Measurements from ENCODE around the gene MKI67.
"Not testable (repeated sequence)": the region's sequence is repeated elsewhere in the genome, so short reads cannot be mapped to it uniquely, and the experiment has no call there.

MKI67 gene

DNA sequence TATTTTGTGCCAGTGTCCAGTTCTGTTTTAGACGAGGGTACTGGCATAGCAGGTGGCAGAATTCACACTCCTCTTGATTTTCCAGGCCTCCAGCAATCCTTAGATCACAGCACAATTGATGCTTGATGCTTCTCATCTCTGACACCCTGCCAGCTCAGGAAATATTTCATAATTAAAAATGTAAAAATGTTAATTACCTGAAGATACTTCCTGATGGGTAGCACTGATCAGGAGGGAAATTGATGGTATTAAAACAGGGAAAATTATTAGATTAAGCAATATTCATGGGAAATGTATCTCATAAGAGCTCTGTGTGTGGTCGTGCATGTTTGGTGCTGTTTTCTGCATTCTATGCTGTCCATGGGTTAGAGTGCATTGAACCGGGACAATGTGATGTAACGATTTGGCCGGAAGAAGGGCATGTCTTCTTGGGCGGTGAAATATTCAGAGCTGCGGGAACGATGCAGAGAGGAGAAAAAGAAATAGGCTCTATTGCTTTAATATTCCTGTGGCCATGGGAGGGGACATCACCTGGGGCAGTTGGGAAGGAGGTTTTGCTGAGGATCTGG is 43.7 kb upstream of the MKI67 start:
- Histone ChIP-seq H3K27ac (no peak overlapping the region), H3K4me2 (ENCODE audit: low read length) (no peak overlapping the region), H3K4me3 (ENCODE audit: low read depth, low read length) (no peak overlapping the region)

DNA sequence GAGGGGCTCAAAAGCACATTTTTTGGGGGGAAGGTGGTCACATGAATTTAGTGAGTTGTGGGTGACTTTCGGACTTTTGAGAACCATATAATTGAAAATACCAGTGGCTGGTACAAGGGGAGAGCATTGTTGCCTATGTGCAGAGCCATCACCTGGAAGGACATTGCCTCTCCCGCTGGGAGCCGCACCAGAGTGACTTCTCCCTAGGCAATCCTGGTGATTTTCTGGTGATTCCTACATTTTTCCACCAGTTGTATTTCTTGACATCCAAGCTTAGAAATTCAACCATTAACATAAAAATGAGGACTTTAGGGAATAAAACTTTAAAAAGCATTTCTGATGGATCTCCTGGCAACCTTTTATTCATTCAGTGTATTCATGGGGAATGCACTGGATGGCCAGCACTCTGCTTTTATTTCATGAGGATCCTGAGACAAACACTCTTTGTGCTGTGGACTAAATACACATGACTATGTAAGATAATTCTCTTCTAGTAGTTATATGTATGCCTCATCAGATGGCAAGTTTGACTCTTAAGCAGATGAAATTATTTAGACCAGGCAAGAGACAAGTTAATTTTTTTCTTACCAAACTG is 41.8 kb upstream of the MKI67 start:
- Histone ChIP-seq H2AFZ (no peak overlapping the region), H3K9me3 (ENCODE audit: control insufficient read depth, low read length) (no peaks in the 10 kb centered on the region), H3K27me3 (ENCODE audit: control insufficient read depth, insufficient read depth, low read length) (no peaks in the 10 kb centered on the region), H3K4me3 (ENCODE audit: low read depth, low read length) (no peak overlapping the region), H3K79me2 (no peaks in the 10 kb centered on the region), H3K4me1 (no peaks in the 10 kb centered on the region), H3K36me3 (ENCODE audit: control insufficient read depth, insufficient read depth, low read length) (no peaks in the 10 kb centered on the region), H3K9ac (no peak overlapping the region), H3K4me2 (ENCODE audit: low read length) (no peak overlapping the region), H3K27ac (no peak overlapping the region)
- TF ChIP-seq, protein P1, sequence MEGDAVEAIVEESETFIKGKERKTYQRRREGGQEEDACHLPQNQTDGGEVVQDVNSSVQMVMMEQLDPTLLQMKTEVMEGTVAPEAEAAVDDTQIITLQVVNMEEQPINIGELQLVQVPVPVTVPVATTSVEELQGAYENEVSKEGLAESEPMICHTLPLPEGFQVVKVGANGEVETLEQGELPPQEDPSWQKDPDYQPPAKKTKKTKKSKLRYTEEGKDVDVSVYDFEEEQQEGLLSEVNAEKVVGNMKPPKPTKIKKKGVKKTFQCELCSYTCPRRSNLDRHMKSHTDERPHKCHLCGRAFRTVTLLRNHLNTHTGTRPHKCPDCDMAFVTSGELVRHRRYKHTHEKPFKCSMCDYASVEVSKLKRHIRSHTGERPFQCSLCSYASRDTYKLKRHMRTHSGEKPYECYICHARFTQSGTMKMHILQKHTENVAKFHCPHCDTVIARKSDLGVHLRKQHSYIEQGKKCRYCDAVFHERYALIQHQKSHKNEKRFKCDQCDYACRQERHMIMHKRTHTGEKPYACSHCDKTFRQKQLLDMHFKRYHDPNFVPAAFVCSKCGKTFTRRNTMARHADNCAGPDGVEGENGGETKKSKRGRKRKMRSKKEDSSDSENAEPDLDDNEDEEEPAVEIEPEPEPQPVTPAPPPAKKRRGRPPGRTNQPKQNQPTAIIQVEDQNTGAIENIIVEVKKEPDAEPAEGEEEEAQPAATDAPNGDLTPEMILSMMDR (IDR thresholded peaks at IDR 0.05) = no peak

More for the DNA sequence above, 43.7 kb upstream of the MKI67 start:
- Histone ChIP-seq H3K4me1 (no peaks in the 10 kb centered on the region), H3K79me2 (no peaks in the 10 kb centered on the region), H2AFZ (no peak overlapping the region), H3K9ac (no peak overlapping the region), H3K27me3 (ENCODE audit: control insufficient read depth, insufficient read depth, low read length) (no peaks in the 10 kb centered on the region), H3K9me3 (ENCODE audit: control insufficient read depth, low read length) (no peaks in the 10 kb centered on the region), H3K36me3 (ENCODE audit: control insufficient read depth, insufficient read depth, low read length) (no peaks in the 10 kb centered on the region)
- TF ChIP-seq, protein P1 (IDR thresholded peaks at IDR 0.05) = no peak

DNA sequence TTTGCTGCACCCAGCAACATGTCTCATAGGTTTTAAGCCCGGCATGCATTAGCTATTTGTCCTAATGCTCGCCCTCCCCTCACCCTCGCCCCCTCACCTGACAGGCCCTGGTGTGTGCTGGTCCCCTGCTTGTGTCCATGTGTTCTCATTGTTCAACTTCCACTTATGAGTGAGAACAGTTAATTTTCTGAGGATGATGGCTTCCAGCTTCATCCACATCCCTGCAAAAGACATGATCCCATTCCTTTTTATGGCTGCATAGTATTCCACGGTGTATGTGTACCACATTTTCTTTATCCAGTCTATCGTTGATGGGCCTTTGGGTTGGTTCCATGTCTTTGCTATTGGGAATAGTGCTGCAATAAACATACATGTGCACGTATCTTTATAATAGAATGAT is 40.9 kb upstream of the MKI67 start:
- not testable (repeated sequence) for H3K4me1 ChIP-seq; H3K27me3 ChIP-seq (ENCODE audit: control insufficient read depth, insufficient read depth, low read length); H3K36me3 ChIP-seq (ENCODE audit: control insufficient read depth, insufficient read depth, low read length); H3K79me2 ChIP-seq; H3K9ac ChIP-seq; H3K4me3 ChIP-seq (ENCODE audit: low read depth, low read length); H3K27ac ChIP-seq; H2AFZ ChIP-seq; H3K4me2 ChIP-seq (ENCODE audit: low read length); H3K9me3 ChIP-seq (ENCODE audit: control insufficient read depth, low read length)

DNA sequence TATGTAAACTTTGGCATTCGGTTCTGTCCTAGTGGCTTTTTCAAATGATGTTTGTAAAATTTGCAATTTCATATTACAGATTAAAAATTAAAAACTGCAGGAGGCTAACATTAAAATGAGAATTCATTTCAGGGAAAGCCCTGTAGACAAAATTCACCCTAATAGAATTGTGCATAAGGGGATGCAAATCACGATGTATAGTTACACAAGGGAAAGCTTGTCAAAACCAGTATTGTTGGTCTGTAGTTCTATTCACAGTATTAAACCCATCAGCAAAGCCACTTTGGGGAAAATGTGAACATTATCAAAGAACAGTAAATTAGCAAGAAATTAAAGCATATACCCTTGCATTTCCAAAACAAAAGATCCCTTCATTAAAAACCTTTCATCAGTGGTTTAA is 39.9 kb upstream of the MKI67 start:
- H3K4me1 ChIP-seq = no peaks in the 10 kb centered on the region
- no peaks in the 10 kb centered on the region for H3K79me2 ChIP-seq
- H3K4me3 ChIP-seq (ENCODE audit: low read depth, low read length) = no peak overlapping the region
- no peaks in the 10 kb centered on the region for H3K27me3 ChIP-seq (ENCODE audit: control insufficient read depth, insufficient read depth, low read length)
- no peak overlapping the region for H2AFZ ChIP-seq
- no peaks in the 10 kb centered on the region for H3K36me3 ChIP-seq (ENCODE audit: control insufficient read depth, insufficient read depth, low read length)
- H3K27ac ChIP-seq = no peak overlapping the region
- no peaks in the 10 kb centered on the region for H3K9me3 ChIP-seq (ENCODE audit: control insufficient read depth, low read length)
- H3K4me2 ChIP-seq (ENCODE audit: low read length) = no peak overlapping the region
- no peak overlapping the region for H3K9ac ChIP-seq
- TF ChIP-seq, protein P1 (IDR thresholded peaks at IDR 0.05) = no peak

DNA sequence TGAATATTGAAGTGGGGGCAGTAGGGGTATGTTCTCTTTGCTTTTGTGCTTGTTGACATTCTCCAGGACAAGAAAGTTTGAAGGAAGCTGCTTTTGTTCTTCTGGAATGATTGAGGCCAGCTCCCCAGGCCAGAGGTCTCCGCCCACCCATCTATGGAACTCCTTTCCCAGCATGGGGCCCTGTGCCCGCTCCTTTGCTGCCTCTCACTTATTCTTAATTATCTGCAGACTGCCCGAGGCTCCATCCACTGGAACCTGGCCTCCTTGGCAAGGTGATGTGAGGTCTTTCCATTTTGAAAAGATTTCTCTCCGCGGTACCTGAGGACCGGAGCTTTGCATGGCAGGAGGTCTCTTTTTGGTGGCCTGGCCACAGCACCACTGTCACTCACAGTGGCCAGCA is 39.3 kb upstream of the MKI67 start:
- Histone ChIP-seq H3K4me1 (no peaks in the 10 kb centered on the region), H3K27me3 (ENCODE audit: control insufficient read depth, insufficient read depth, low read length) (no peaks in the 10 kb centered on the region), H3K4me2 (ENCODE audit: low read length) (no peak overlapping the region), H2AFZ (no peak overlapping the region), H3K27ac (no peak overlapping the region), H3K36me3 (ENCODE audit: control insufficient read depth, insufficient read depth, low read length) (no peaks in the 10 kb centered on the region), H3K79me2 (no peaks in the 10 kb centered on the region), H3K4me3 (ENCODE audit: low read depth, low read length) (no peak overlapping the region), H3K9ac (no peak overlapping the region), H3K9me3 (ENCODE audit: control insufficient read depth, low read length) (no peaks in the 10 kb centered on the region)
- TF ChIP-seq, protein P1 (IDR thresholded peaks at IDR 0.05) = no peak
